Astrocyte (in vitro differentiated cells and primary cell): ENCODE measurements around the gene CFAP97D2.

ENCODE experiments used
- CTCF ChIP-seq: IDR thresholded peaks from 2 replicates; pipeline ENCODE4 v1.5.1; 2011; ENCODE audit warnings: low read depth, mild to moderate bottlenecking, inconsistent platforms, low read length, moderate library complexity; ENCODE audit not compliant: insufficient read depth
- EZH2 ChIP-seq: IDR thresholded peaks from 2 replicates; pipeline ENCODE4 v1.6.1; 2012; ENCODE audit warnings: mild to moderate bottlenecking, low read length, inconsistent platforms; ENCODE audit not compliant: insufficient read depth

GRCh38 chr13:114261328-114261965 lies 82.4 kb downstream of the CFAP97D2 start:
- TF ChIP-seq CTCF (no peak), EZH2 (no peak)
